Retinal pigment epithelial cell (primary cell): ENCODE data around the gene TRNP1.

ENCODE experiments used
- DNase-seq: peaks from one replicate; pipeline ENCODE4 v3.0.0-alpha.2; 2010; ENCODE audit warnings: low read depth
- H3K4me3 ChIP-seq: 2 replicates; pipeline ENCODE4 v1.5.1; 2011; ENCODE audit warnings: mild to moderate bottlenecking, low read length, control low read depth, moderate library complexity
- TF ChIP-seq, protein P1 (sequence below): conservative IDR thresholded peaks from 2 replicates; pipeline ENCODE4 v1.5.1; 2011; ENCODE audit warnings: low read depth, low read length, control low read depth, inconsistent platforms

TRNP1 gene

DNA sequence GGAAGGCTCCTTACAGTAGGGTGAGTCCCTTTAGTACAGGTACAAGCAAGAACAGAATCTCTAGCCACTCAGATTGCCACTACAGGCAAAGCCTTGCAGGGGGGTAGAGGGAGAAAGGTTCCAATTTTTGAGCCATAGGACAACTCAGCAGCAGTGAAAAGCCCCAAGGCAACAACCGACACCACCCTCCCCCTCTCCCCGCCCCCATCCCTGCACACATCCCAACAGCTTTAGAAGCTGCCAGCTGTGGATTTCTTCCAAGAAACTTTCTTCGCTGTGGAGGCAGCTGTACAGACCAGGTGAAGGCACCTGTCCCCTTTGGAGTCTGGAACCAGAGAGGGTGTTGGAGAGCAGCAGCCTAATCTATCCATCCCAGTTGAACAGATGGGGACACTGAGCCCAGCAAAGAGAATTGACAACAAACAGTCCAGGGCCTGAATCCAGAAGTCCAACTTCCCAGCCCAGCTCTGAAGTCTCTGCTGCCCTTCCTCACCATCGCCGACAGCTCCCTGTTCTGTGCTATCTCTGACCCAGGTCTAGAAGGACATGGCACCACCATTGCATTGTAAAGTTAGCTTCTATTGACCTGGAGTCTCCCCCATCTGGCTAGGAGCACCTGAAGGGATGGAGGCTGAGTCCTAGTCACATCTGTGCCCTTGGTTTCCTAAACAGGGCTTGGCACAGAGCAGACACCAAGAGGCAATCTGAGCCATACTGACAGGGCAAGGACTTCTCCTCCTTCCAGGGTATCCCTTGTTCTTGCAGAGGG, 16.9 kb downstream of the TRNP1 start:
- TF ChIP-seq, protein P1, sequence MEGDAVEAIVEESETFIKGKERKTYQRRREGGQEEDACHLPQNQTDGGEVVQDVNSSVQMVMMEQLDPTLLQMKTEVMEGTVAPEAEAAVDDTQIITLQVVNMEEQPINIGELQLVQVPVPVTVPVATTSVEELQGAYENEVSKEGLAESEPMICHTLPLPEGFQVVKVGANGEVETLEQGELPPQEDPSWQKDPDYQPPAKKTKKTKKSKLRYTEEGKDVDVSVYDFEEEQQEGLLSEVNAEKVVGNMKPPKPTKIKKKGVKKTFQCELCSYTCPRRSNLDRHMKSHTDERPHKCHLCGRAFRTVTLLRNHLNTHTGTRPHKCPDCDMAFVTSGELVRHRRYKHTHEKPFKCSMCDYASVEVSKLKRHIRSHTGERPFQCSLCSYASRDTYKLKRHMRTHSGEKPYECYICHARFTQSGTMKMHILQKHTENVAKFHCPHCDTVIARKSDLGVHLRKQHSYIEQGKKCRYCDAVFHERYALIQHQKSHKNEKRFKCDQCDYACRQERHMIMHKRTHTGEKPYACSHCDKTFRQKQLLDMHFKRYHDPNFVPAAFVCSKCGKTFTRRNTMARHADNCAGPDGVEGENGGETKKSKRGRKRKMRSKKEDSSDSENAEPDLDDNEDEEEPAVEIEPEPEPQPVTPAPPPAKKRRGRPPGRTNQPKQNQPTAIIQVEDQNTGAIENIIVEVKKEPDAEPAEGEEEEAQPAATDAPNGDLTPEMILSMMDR: no peak
- no peak for DNase-seq
- no peak overlapping the region for H3K4me3 ChIP-seq

DNA sequence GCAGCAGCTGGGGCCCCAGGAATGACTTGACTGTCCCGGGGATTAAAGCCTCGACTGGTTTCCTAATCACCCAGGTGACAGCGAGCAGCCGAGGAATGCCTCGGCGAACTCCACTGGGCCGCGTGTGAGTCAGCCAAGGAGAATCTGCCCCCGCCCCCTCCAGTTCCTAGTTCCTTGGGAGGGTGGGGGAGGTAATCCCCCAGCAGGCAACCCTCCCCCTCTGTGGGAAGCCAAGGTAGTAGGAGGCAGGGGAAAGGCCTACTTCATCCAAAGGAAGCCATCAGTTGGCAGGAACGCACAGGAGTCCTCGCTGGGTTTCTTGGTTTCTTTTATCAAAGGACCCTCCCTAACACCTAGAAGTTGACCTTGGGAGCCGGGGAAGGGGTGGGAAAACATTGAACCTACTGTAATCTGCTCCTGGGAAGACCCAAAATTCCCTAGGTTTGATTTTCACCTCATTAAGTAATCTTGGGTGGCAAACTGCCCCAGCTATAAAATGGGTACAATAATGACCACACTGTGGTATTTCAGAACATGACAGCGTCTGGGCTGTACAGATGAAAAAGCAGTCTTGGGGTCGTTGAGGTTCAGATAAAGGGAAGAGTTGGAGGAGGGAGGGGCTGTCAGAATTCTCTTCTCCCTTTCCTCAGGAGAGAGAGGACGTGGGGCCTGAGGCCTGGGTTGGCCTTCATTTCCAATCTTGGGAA, 17.7 kb downstream of the TRNP1 start:
- no peak overlapping the region for H3K4me3 ChIP-seq
- TF ChIP-seq, protein P1: no peak
- peak; percentile 95 for DNase-seq

DNA sequence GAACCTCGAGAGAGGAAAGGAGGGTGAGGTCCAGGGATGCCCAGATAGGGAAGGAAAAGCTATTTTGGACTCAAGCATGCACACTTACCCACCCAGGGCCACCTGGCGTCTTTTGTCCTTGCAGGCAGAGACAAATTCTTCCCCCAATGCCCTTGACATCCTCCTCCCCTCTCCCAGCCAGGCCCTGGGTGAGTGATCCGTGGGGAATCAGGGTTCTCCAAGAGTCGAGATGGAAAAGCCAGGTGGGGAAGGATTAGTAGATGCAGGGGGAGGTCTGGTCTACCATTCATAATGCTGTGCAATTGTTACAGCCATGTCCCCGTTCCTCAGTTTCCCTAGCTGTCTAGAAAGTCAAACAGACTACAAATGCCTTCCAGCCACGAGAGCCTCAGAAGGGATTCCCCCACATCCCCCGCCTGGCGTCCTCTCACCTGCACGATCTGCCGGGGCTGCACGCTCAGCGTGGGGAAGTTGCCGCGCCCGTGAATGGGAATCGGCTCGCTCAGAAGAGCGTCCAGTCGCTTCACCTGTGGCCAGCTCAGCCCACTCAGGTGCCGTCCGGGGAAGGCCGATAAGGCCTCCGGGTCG, 18.6 kb downstream of the TRNP1 start:
- TF ChIP-seq, protein P1: no peak
- no peak for DNase-seq
- peak overlapping the region; percentile 15 for H3K4me3 ChIP-seq

DNA sequence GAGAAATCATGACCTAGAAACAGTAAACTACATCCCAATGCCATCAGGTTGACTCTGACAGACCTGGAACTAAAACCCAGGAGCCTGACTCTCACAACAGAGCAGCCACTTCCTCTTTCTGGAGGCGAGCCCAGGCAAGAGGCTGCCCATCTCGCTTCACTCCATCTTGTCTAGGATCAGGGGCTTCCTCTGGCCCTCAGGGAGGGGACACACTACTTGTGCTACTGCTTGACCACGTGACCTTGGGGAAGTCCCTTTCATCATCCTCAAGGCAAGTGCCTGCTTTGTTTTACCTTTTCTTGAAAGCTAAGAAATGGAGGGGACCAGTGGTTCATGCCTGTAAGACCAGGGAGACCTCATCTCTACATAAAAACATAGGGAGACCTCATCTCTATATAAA, 21.8 kb downstream of the TRNP1 start:
- TF ChIP-seq, protein P1: no peak
- no peak for DNase-seq
- no peak overlapping the region for H3K4me3 ChIP-seq

DNA sequence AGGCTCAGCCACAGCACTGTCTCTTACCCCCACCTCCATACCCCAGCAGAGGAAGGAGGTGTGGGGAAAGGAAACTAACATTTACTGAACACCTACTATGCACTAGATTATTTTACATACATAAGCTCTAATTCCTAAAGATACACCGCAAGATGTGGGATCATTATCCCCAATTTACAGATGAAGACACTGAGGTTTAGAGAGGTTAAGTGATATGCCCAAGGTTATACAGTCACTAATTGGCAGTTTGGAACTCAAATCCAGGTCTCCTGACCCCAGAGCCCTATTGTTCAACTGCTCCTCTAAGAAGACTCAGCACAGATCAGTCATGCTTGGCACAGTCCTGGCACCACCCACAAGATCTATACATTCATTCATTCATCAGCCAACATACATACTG, 22.9 kb downstream of the TRNP1 start:
- no peak overlapping the region for H3K4me3 ChIP-seq
- TF ChIP-seq, protein P1: no peak
- DNase-seq: no peak

DNA sequence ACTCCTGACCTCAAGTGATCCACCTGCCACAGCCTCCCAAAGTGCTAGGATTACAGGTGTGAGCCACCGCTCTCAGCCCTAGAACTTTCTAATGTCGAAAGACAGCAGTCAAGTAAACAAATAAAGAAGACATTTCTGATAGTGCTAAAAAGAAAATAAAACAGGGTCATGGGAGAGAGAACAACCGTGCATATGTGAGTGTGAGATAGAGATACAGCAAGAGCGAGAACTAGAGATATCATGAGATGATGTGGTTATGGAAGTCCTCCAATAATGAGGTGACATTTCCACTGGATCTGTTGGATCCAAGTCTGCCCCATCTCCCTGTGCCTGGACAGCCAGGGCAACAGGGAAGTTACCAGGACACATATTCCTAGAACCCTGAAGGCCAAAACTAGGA, 23.7 kb downstream of the TRNP1 start:
- no peak for DNase-seq
- TF ChIP-seq, protein P1: no peak

More for the DNA sequence above, 23.7 kb downstream of the TRNP1 start:
- no peak overlapping the region for H3K4me3 ChIP-seq
